Metanephros (tissue), 1 donor: ENCODE data around the gene ZSWIM2. TPM values are rescaled to one million over a fixed set of nuclear protein-coding genes. Genes with fewer than 3 reads are reported as not detected.

Source experiments
- total RNA-seq: library from RNA; depleted of rRNA; stranded (reverse); fragments of >200 nt; gene quantifications from one replicate; pipeline ENCODE4 v1.2.3, GENCODE V29; 2014

ZSWIM2 gene, protein sequence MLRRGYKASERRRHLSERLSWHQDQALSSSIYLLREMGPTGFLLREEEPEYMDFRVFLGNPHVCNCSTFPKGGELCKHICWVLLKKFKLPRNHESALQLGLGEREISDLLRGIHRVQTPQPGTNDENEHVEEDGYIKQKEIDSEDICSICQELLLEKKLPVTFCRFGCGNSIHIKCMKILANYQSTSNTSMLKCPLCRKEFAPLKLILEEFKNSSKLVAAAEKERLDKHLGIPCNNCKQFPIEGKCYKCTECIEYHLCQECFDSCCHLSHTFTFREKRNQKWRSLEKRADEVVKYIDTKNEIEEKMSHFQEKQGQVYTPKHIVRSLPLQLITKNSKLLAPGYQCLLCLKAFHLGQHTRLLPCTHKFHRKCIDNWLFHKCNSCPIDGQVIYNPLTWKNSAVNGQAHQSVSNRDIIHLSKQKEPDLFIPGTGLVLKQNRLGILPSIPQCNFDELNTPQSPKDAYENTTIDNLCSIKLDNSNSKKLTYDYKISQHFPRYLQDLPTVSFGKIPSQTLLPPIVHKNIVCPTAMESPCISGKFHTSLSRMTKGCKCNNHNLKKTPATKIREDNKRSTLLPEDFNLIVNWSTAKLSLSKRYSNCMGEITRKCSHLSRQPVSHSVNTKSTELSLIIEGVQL
- total RNA-seq, result not detected

DNA sequence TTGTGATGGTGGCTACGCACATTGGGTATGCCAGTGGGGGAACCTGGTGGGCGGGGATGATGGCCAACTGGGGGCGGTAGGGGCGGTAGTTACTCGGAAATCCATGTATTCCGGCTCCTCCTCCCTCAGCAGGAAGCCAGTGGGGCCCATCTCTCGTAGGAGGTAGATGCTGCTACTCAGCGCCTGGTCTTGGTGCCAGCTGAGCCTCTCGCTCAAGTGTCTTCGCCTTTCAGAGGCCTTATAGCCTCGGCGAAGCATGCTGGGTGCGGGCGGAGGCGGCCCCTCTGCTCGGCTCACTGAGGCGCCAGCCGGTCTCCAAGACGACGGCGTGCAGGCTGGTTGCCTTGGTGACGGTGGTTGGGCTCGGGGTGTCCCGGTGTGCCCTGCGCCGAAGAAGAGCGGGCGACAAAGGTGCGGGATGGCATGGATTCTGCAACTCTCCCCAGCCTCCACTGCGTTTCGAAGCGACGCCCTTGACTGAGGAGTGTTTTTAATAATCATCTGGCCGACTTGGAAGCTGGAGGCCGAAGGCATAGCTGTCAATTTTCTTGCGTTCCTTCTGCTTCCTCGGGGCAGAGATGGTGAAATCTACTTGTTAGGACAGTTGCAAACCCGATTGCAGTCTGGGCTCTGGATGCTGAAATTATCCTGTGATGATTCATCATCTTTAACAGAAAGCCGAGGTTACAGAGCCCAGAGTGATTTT lies at the start of gene ZSWIM2:
Gene ZSWIM2, minus strand, starts transcription at position 298 of the 706 bp plus-strand sequence. Its CDS starts 40 bp downstream, at position 258.

Other genes starting within 250 kb of the ZSWIM2 start
- gene FAM171B, start 155.1 kb downstream of the ZSWIM2 start, total RNA-seq, result 23.2 TPM